Heart left ventricle (tissue), 16 donors: ENCODE measurements around the gene FOXM1. TPM values are rescaled to one million over a fixed set of nuclear protein-coding genes. Genes with fewer than 3 reads are reported as not detected.
A peak's percentile ranks its signal among the peaks of the same experiment; 100 is the strongest.

Experiments
- ATAC-seq, 4 donors: fragments of 200-7000 bp; cut with Tn5 transposase; one replicate each; pipeline ENCODE4 v1.9.1; 2020 to 2022; ENCODE audit warnings: moderate library complexity in 4 of 4, mild to moderate bottlenecking in 3 of 4, moderate number of reproducible peaks in 1 of 4
- DNase-seq, 5 donors: peaks; one replicate each; pipeline ENCODE4 v3.0.0-alpha.2; 2020
- H3K27ac ChIP-seq, 12 donors: fragments of 200-600 bp; sonication (generic) in 4 of 12; one replicate each; pipeline versions ENCODE4 v1.5.0 to v1.8.0; 2016 to 2022; ENCODE audit warnings: mild to moderate bottlenecking in 2 of 12
- H3K27me3 ChIP-seq, 9 donors: fragments of 200-600 bp; sonication (generic) in 2 of 9; one replicate each; pipeline versions ENCODE4 v1.5.1 to v1.8.0; 2016 to 2022; ENCODE audit warnings: mild to moderate bottlenecking in 3 of 9
- H3K36me3 ChIP-seq, 9 donors: fragments of 200-600 bp; sonication (generic) in 2 of 9; one replicate each; pipeline versions ENCODE4 v1.5.0 to v1.8.0; 2018 to 2022; ENCODE audit warnings: mild to moderate bottlenecking in 2 of 9
- H3K4me1 ChIP-seq, 12 donors: fragments of 200-600 bp; sonication (generic) in 4 of 12; one replicate each; pipeline versions ENCODE4 v1.5.0 to v1.8.0; 2016 to 2022; ENCODE audit warnings: mild to moderate bottlenecking in 3 of 12
- H3K4me3 ChIP-seq, 12 donors: fragments of 200-600 bp; sonication (generic) in 4 of 12; one replicate each; pipeline versions ENCODE4 v1.5.0 to v1.8.0; 2017 to 2022; ENCODE audit warnings: mild to moderate bottlenecking in 9 of 12, moderate library complexity in 4 of 12
- H3K9me3 ChIP-seq, 12 donors: fragments of 200-600 bp; sonication (generic) in 4 of 12; one replicate each; pipeline versions ENCODE4 v1.5.0 to v1.8.0; 2016 to 2022; ENCODE audit warnings: mild to moderate bottlenecking in 1 of 12
- POLR2A ChIP-seq, 2 donors: fragments of 450-650 bp; IDR thresholded peaks; one replicate each; pipeline ENCODE4 v1.6.1; 2017; ENCODE audit warnings: antibody characterized with exemption in 2 of 2, mild to moderate bottlenecking in 2 of 2, moderate library complexity in 2 of 2
- WGBS, 4 donors: extraction: QIAGEN DNeasy Blood & Tissue Kit in 2 of 4; methylation state at CpG; one replicate each; pipeline versions ENCODE4 v1.1.5 to v1.1.7; 2013 to 2018; 5-methylcytosine and 5-hydroxymethylcytosine counted together
- intact Hi-C, 10 donors: fragments of 100-400 bp; cut with DNase I; formaldehyde crosslinking; loops; one replicate each; pipeline versions ENCODE4 v1.11.1 to v1.14.2; 2022
- polyA plus RNA-seq, 2 donors: library from polyadenylated mRNA; stranded (reverse); fragments of 200-250 nt; gene quantifications; one replicate each; pipeline ENCODE4 v1.2.3, GENCODE V29; 2013
- total RNA-seq, 9 donors: library from RNA; depleted of rRNA in 2 of 9; stranded (reverse); fragments of >200 nt in 2 of 9; fragmentation: NEBNext Ultra II Directional in 3 of 9; extraction: Animal tissue kit (Norgen Biotek cat#: 25700) in 3 of 9; gene quantifications; one replicate each; pipeline versions ENCODE4 v1.1.0 to v1.2.4, GENCODE V29; 2016 to 2023
- TF ChIP-seq, protein P1 (sequence below), 12 donors: fragments of 200-600 bp; sonication (generic) in 4 of 12; IDR thresholded peaks; one replicate each; pipeline versions ENCODE4 v1.5.0 to v1.8.0; 2018 to 2022; ENCODE audit warnings: antibody characterized with exemption in 12 of 12, mild to moderate bottlenecking in 5 of 12
- donor health status: ischemic (EF 13 %, LVEDD 7.1; RV severe dilation, severe dysfunction).
- donor health status: healthy with polysubstance abuse.
- donor health status: DM: no; HTN: yes; CAD: no.
- donor health status: DM: no; HTN: no; CAD: no.
- donor health status: ischemic (EF 25% LVEDD 6.9; RV normal size, moderate dysfunction).
- donor health status: ischemic (EF 25% LVEDD 5.7; RV mildly dilated, moderate dysfunction).
- donor health status: healthy.
- donor health status: DM: yes; HTN: yes; CAD: no.
- donor health status: ischemic (EF 35%, LVEDD 5.7; RV mildly dilated, moderate dysfunction).
- donor health status: nonischemic (EF 11% LVEDD 7.7; RV severe dilation, severe dysfunction).
- donor health status: DM: yes; HTN: yes; CAD: no.
- donor health status: PGD.
- donor health status: ischemic (EF 29% LVEDD 5.4; RV normal size, mild dysfunction).
- donor health status: nonischemic (EF 23%, LVEDD 6.1; RV moderate dilation, normal function).

Gene FOXM1
- total and polyA plus RNA-seq, 11 donors: 0.08 to 13.5 (median 0.38) TPM

DNA sequence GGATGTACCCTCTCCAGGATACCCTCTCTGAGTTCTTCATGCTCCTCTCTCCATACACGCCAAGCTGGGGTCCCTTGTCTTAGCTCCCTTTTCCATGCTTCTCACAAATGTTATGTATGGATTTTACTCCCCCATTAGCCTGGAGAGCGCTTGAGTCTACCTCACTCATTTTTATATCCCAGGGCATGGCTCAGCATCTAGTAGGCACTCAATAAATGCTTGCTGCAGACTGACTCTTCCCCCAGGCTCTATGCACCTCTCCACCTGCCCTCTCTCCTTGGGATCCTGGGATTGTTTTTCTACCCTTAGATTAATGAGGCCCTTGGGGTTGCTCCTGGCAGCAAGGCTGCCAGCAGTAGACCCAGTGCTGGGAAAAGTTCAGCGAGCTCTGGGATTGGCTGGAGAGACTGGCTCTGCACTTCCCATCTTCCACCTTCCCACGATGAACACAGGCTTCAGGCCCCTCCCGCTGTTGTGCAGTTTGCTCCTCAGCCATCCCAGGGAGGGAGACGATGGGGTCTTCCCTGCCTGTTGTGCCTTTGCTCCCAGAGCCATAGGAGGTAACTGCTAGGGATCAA is 44.3 kb downstream of the FOXM1 start:
- peak in 1 of 4 donors; percentile 13 for ATAC-seq
- peaks cover 0 to 23% (median 7%) of the 10 kb centered on the region in 12 donors for H3K4me1 ChIP-seq
- H3K4me3 ChIP-seq: peak overlapping the region in 3 of 12 donors; percentile 54
- H3K36me3 ChIP-seq: peaks cover 0 to 49% (median 30%) of the 10 kb centered on the region in 9 donors
- H3K27ac ChIP-seq: peak overlapping the region in 3 of 12 donors; percentile 26 to 64 (median 46)
- intact Hi-C loops: no loop called here
- 74 to 90% (median 80%) methylated on average over 6 of the region's 6 CpGs for WGBS, 4 donors
- TF ChIP-seq, protein P1, sequence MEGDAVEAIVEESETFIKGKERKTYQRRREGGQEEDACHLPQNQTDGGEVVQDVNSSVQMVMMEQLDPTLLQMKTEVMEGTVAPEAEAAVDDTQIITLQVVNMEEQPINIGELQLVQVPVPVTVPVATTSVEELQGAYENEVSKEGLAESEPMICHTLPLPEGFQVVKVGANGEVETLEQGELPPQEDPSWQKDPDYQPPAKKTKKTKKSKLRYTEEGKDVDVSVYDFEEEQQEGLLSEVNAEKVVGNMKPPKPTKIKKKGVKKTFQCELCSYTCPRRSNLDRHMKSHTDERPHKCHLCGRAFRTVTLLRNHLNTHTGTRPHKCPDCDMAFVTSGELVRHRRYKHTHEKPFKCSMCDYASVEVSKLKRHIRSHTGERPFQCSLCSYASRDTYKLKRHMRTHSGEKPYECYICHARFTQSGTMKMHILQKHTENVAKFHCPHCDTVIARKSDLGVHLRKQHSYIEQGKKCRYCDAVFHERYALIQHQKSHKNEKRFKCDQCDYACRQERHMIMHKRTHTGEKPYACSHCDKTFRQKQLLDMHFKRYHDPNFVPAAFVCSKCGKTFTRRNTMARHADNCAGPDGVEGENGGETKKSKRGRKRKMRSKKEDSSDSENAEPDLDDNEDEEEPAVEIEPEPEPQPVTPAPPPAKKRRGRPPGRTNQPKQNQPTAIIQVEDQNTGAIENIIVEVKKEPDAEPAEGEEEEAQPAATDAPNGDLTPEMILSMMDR (IDR thresholded peaks at IDR 0.05): no peak
- TF ChIP-seq POLR2A (IDR thresholded peaks at IDR 0.05): no peak
- H3K9me3 ChIP-seq: no peaks in the 10 kb centered on the region
- no peaks in the 10 kb centered on the region for H3K27me3 ChIP-seq
- DNase-seq: peak in 1 of 5 donors; percentile 33

DNA sequence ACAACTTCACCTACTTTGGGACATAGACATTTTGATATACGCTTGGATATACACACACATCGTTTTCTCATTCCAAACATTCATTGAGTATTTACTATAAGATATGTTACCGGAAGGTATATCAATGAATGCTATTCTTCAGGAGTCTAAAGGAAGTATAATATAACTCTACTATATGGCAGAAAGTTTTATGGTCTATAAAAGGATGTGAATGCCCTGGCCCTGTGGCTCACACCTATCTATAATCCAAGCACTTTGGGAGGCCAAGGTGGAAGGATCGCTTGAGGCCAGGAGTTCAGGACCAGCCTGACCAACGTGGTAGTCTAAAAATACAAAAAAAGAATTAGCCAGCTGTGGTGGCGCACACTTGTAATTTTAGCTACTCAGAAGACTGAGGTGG is 47.7 kb downstream of the FOXM1 start:
- WGBS, 4 donors: 90 to 95% (median 93%) methylated on average over 6 of the region's 6 CpGs
- Histone ChIP-seq H3K4me3 (no peak overlapping the region), H3K4me1 (peaks cover 0 to 13% (median 2%) of the 10 kb centered on the region in 12 donors), H3K9me3 (no peaks in the 10 kb centered on the region), H3K36me3 (peaks cover 0 to 83% (median 61%) of the 10 kb centered on the region in 9 donors), H3K27me3 (no peaks in the 10 kb centered on the region), H3K27ac (no peak overlapping the region)
- DNase-seq: no peak
- intact Hi-C loops: no loop called here
- no peak for TF ChIP-seq POLR2A (IDR thresholded peaks at IDR 0.05)
- TF ChIP-seq, protein P1 (IDR thresholded peaks at IDR 0.05): no peak
- no peak for ATAC-seq

DNA sequence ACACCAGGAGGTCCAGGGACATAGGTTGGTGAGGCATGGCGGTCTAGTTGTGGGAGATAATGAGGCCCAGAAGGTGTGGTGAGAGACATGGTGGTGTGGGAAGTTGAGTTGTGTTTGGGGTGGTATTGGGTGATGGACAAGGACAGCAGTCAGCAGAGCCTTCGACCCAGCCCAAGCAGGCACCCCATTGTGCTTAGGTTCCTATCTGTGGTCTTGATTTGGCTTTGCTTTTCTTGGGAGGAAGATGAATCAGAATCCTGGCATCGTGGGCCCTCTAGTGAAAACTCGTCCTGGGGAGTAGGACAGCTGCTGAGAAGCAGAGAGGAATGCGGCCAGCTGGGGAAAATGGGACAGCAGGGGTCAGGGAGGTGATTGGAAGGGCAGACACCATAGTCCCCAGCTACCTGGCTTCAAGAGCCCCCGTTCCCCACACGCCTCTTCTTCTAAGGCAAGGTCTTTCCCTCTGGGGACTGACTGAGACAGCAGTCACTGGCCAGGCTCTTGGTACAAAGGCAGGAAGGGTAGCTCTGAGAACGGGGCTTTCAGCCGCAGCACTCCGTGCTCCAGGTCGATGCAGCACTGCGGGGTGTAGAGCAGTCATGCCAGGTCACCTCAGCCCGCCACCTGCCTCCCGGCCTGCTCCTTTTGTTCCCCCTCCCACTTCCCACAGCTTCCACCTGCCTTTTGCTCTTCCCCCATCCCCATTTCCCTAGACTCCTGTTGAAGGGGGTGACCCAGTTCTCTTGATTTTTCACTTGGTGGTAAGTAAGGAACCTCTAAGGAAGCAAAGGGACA is 50.1 kb downstream of the FOXM1 start:
- no peaks in the 10 kb centered on the region for H3K27me3 ChIP-seq
- TF ChIP-seq POLR2A (IDR thresholded peaks at IDR 0.05): no peak
- intact Hi-C loops: no loop called here
- DNase-seq: no peak
- H3K4me1 ChIP-seq: no peaks in the 10 kb centered on the region
- H3K9me3 ChIP-seq: no peaks in the 10 kb centered on the region
- no peak overlapping the region for H3K27ac ChIP-seq
- peaks cover 0 to 100% (median 84%) of the 10 kb centered on the region in 9 donors for H3K36me3 ChIP-seq
- ATAC-seq: no peak
- no peak overlapping the region for H3K4me3 ChIP-seq
- WGBS, 4 donors: 84 to 90% (median 88%) methylated on average over 14 of the region's 14 CpGs

DNA sequence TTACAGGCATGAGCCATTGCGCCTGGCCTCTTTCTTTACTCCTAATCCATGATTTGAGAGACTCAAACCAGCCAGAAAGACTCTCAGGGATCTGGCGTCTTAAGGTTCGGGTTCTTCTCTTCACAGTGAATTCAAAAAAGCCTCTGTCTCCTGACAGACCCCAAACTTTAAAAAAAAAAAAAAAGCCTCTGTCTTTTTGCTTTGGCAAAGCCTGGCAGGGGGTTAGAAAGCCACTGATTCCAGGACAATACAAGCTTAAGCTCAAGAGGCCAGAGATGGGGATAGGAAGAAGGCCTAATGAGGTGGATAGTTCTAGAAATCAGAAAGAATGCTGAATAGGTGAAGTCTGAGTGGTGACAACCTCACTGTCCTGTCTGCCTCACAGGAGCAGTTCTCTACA is 50.9 kb downstream of the FOXM1 start:
- Histone ChIP-seq H3K4me3 (no peak overlapping the region), H3K27me3 (no peaks in the 10 kb centered on the region), H3K27ac (no peak overlapping the region), H3K36me3 (peaks cover 0 to 100% (median 92%) of the 10 kb centered on the region in 9 donors), H3K4me1 (no peaks in the 10 kb centered on the region), H3K9me3 (no peaks in the 10 kb centered on the region)
- TF ChIP-seq, protein P1 (IDR thresholded peaks at IDR 0.05): no peak
- TF ChIP-seq POLR2A (IDR thresholded peaks at IDR 0.05): no peak
- intact Hi-C loops: no loop called here
- ATAC-seq: no peak
- no peak for DNase-seq
- 92 to 97% (median 96%) methylated on average over 3 of the region's 3 CpGs for WGBS, 4 donors
